Kidney tubule cell (primary cell): ENCODE results near the gene RAB3GAP1.
"Not testable (repeated sequence)": the region's sequence is repeated elsewhere in the genome, so short reads cannot be mapped to it uniquely, and the experiment has no call there.

ENCODE experiments used
- DNase-seq: peaks from one replicate; pipeline ENCODE4 v3.0.0-alpha.2; 2018; ENCODE audit warnings: low spot score

Gene RAB3GAP1

DNA sequence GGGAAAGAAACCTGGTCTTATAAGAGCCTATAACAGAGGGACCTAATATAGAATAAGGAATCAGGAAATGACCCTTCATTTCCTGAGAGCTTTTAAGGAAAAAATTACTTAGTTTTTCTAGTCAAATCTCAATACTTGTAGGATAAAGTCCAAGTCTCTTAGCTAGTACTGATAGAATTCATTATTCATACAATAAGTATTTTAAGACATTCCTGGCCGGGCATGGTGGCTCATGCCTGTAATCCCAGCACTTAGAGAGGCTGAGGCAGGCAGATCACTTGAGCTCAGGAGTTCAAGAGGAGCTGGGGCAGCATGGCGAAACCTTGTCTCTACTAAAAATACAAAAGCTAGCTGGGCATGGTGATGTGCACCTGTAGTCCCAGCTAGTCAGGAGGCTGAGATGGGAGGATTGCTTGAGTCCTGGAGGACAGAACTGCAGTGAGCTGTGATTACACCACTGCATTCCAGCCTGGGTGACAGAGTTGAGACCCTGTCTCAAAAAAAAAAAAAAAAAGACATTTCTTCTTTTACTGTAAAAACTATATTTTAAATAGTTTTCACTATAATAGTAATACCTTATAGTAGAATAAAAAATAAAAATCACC lies 3.2 kb downstream of the RAB3GAP1 start:
- DNase-seq = peak; percentile 71

DNA sequence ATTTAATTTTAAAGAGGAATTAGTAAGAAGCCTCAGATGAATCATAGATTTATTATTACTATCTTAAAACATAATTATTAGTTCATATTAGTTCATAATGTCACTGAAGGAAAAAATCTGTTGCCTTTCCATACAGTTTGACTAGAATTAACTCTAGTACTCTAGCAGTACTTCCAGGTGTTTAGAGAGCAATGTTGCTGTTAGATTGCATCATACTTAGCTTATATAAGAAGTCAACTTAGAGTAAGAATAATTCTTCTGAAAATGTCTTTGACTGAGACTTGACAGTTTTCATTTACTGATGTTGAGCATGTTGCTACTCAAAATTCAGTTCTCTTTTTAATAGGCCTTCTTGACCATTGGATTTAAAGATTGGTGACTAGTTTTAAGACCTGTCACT lies 4.7 kb downstream of the RAB3GAP1 start:
- no peak for DNase-seq

DNA sequence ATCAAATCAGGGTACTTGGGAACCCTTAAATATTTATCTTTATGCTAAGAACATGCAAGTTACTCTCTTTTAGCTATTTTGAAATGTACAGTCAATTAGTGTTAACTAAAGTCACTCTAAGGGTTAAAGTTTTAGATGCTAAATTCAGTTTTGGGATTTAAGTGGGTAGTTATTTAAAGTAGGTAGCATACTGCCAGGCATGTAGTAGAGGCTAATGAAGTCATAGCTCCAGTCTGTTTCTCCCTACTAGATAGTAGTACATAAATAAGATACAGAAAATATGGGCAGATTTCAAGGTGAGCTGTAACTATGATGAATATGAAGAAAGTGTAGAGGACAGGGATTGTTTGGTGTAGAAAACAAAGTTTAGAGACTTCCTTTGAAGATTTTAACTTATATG lies 7.5 kb downstream of the RAB3GAP1 start:
- DNase-seq = no peak

DNA sequence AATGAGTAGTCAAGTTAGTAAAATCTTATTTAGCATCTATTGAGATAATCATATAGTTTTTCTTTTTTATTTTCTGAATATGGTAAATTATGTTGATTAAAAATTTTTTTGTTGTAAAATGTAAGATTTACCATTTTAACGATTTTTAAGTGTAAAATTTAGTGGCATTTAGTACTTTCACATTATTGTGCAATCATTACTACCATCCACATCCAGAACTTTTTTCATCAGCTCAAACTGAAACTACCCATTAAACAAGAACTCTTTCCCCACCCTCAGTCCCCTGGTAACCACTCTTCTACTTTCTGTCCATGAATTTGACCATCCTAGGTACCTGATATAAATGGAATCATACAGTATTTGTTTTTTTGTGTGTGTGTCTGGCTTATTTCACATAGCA lies 11.1 kb downstream of the RAB3GAP1 start:
- no peak for DNase-seq

DNA sequence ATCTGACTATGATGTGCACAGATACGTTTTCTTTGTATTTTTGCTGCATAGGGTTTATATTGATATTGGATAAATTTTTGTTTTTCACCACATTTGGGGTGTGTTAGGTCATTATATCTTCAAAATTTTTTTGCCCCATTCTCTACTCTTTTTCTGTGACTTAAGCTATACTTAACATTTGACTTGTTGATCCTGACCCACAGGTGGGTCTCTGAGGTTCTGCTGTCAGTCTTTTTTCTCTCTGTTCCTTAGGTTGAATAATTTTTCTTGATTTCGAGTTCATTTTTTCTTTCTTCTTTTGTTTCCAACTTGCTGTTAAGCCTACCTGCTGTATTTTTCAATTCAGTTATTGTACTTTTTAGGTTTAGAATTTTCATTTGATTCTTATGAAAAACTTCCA lies 12.1 kb downstream of the RAB3GAP1 start:
- DNase-seq = no peak

DNA sequence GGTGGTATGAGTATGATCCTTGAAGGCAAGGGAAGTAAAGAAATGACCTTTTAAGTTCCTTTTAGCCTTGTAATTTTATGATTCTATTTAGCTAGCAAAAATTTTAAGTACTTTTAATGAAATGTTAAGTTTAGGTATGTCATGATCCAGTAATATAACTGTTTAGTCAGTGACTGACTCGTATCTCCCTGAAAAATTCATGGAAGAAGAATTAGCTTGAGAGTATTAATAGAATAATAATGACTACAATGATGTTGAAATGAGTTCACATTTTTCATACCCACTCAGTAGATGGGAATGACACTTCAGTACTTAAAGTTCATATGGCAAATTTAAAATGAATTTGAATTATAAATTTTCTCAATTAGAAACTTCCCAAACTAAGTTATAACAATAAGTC lies 14.6 kb downstream of the RAB3GAP1 start:
- peak; percentile 23 for DNase-seq

DNA sequence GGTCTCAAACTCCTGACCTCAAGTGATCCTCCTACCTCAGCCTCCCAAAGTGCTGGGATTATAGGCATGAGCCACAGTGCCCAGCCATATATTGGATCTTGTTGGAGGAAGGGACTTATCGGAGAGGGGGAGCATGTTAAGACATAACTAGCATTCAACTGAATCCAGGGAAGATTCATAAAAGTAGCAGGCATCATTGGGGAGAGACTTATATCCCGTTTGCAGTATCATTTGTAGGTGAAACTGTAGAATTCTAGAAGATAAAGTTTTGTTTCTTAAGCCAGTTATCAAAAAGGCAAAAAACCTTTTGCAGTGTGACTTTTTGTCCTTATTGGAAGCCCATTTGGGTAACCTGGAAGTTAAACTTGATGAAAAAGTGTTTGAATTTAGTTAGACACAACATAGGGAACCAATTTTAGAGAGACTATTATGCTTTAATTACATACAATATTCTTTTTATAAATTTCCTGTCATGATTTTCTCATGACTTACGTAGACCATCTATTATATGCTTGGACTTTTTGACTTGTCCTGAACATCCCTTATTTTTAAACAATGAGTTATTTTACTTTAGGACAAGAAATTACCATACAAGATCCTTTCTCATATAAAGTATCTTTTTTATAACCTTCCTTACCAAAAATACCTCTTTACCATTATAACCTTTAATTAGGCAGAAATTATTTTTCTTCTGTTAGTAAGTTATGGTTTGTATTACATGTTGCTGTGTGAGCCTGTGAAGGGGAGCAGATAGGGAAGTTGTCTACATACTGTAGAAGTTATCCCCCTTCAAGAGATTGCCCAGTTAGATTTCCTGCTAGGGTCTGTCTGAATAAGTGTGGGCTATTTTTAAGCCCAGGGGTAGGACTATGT lies 20.3 kb downstream of the RAB3GAP1 start:
- peak; percentile 11 for DNase-seq

DNA sequence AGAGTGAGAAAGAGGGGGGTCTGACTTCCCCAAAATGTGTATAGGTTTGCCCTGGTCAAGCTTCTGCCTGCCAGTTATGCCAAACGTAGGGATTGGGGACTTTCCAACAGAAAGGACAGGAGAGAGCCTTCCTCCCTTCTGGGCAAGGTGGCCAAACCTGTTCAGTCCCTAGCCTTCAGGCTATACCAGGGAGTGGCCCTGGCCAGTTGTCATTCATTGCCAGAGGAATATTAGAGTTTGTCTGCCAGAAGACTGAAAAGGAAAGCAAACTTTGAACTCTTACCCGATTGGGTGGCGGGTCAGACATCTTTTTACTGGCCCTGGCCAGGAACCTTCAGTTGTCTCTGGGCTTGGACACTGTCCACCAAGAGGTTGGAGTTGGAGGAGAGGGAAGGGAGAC lies 22.1 kb downstream of the RAB3GAP1 start:
- peak; percentile 3 for DNase-seq

DNA sequence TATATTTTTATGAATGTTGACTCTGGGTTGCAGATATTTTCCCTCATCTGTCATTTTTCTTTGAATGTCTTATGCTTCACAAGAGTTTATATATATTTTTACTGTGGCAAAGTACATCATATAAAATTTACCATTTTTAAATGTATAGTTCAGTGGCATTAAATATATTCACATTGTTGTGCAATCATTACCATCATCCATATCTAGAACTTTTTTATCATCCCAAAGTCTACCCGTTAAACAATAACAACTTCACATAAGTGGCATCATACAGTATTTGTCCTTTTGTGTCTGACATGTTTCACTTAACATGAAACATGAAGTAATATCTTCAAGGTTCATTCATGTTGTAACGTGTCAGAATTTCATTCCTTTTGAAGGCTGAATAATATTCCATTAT lies 24.5 kb downstream of the RAB3GAP1 start:
- DNase-seq = no peak

DNA sequence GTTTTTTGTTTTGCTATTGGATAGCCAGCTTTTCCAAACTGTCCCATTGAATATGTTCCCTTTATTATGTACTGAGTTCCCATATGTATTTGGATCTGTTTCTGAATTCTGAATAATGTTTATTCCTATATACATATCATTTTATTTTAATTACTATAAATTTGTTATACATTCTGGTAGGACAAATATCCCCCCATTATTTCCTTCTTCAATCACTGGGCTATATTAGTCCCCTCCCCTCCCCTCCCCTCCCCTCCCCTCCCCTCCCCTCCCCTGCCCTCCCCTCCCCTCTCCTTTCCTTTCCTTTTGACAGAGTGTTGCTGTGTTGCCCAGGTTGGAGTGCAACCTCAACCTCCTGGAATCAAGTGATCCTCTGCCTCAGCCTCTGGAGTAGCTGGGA lies 26.3 kb downstream of the RAB3GAP1 start:
- no peak for DNase-seq

DNA sequence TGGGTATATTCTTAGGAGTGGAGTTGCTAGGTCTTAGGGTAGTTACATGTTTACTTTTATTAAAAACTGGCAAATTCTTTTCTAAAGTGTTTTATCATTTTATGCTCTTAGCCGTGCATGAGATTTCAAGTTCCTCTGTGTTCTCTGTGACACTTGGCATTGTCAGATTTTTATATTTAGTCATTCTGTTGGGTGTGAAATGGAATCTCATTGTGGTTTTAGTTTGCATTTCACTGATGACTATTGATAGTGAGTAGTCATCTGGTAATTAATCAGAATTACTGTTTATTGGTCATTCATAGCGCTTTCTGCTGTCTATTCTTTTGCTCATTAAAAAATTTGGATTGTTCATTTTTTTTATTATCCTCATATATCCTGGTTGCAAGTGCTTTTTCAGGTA lies 34.1 kb downstream of the RAB3GAP1 start:
- DNase-seq = no peak

DNA sequence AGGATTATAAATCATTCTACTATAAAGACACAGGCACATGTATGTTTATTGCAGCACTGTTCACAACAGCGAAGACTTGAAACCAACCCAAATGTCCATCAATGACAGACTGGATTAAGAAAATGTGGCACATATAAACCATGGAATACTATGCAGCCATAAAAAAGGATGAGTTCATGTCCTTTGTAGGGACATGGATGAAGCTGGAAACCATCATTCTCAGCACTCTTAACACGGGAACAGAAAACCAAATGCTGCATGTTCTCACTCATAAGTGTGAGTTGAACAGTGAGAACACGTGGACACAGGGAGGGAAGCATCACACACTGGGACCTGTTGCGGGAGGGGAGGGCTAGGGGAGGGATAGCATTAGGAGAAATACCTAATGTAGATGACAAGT lies 37.5 kb downstream of the RAB3GAP1 start:
- DNase-seq = not testable (repeated sequence)

DNA sequence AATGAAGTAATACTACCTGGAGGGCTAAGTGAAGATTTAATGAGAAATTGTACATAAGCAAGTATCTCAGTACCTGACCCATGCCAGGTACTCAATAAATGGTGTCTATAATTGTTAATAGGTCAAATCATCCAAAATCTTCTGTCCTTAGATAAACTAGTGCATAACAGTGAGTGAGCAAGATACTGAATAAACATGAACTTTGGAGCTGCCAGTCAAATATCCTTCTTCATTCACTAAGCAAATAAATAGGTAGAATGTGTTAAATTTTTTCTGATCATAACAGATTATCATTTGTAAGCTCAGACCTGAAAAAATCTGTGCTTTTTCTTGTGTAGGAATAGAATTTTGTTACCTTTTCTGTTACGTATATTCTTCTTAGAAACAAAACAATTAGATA lies 39.6 kb downstream of the RAB3GAP1 start:
- DNase-seq = no peak

DNA sequence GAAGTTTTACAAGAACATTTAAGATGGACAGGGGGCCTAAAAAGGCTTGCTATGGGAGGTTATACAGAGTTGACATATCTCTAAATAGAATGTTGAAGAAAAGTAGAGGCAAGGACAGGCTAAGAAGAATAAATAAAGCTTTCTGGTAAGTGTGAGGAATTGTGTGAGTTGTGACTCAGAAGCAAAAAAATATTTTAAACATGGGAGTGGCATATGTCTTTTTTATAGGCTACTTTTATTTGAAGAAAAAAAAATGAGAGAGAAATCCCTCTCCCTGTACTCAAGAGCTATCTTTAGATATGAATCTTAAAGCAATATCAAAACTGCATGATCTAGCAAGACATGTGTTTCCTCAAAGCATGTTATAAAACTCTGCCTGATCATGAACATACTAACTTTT lies 41.1 kb downstream of the RAB3GAP1 start:
- DNase-seq = no peak

DNA sequence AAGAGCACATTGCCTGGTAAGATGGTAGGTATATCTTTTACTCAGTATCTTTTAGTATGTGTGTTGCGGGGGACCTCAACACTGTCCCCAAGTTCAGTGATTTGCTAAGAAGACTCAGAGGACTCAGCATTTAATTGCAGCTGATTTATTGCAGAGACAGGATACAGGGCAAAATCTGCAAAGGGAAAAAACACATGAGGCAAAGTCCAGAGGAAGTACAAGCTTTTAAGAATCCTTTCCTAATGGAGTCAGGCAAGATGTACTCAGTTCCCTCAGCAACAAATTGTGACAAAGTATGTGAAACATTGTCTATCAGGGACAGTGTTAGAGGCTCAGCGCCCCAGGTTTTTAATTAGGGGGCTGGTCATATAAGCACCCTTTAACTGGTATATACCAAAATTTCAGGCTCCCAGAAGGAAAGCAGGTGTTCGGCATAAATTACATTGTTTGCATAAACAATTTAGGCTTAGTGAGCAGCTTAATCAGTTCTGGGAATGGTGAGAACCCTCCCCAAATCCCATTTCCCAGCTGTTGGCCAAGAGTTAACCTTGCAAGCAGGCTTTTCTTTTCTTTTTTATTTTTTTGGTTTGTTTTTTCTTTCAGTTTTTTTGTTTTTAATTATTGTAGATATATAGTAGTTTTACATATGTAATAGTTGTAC lies 41.7 kb downstream of the RAB3GAP1 start:
- DNase-seq = no peak

DNA sequence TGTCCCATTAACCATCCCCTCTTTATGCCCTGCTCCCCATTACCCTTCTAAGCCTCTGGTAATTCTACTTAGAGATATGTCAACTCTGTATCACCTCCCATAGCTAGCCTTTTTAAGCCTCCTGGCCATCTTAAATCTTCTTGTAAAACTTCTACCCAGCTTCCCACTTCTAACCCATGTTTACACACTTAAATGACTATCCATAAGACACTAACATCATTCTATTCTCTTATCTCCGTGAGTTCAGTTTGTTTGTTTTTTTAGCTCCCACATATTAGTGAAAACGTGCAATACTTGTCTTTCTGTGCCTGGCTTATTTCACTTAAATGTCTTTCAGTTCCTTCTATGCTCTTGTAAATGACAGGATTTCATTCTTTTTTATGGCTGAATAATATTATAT lies 42.4 kb downstream of the RAB3GAP1 start:
- no peak for DNase-seq

DNA sequence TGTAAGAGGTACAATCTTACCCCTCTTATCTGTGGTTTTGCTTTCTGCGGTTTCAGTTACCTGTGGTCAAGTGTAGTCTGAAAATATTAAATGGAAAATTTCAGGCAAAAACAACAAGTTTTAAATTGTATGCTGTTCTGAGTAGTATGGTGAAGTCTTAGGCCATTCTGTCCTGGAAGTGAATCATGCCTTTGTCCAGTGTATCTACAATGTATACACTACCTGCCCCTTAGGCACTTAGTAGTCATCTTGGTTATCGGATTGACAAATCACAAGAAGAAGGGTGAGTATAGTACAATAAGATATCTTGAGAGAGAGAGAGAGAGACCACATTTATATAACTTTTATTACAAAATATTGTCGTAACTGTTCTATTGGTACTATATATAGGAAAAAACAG lies 43.5 kb downstream of the RAB3GAP1 start:
- DNase-seq = no peak

DNA sequence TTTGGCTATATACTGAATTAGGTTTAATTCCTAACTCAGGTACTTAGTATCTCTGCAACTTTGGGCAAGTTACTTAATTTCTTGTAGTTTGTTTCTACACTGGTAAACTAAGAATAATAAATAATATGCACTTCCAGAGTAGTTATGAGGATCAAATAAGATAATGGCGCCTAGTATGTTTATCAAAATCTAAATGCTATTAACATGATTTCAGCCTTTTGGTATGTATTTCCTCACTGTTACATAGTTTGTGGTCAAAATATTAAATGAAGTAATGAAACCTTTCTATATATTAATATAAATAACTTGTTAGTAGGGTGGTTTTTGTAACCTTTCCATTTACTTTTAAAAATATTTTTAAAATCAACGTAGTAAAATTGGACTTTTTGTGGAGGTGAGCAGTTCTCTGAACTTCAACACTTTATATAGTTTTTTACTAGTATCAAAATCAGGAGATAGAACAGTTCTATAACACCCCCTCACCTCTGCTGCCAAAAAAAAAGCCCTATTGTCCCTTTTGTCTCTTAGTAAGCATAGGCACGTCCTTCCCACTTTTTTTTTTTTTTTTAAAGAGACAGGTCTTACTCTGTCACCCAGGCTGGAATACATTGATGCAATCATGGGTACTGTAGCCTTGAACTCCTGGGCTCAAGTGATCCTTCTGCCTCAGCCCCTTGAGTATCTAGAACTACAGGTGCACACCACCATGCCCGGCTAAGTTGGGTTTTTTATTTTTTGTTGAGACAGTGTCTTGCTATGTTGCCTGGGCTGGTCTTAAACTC lies 44.8 kb downstream of the RAB3GAP1 start:
- DNase-seq = no peak

DNA sequence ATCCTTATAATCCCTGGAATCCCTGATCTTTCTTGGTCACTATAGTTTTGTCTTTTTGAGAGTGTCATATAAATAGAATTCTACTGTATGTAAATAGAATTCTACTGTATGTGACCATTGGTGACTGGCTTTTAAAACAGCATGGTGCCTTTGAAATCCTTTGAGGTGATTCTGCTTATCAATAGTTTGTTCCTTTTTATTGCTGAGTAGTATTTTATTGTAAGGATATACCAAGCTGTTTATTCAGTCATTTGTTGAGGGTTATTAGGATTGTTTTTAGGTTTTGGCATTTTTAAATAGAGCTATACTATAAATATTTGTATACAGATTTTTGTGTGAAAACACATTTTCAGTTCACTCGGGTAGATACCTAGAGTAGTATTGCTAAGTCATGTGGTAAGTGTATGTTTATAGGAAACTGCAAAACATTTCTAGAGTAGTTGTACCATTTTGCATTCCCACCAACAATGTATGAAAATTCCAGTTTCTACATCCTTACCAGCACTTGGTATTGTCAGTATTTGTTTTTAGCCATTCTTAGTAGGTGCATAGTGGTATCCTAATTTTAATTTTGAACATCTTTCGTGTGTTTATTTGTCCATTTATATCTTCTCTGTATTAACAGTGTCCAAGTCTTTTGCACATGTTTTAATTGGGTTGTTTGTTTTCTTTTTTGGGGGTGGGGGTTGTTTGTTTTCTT lies 45.6 kb downstream of the RAB3GAP1 start:
- DNase-seq = no peak

DNA sequence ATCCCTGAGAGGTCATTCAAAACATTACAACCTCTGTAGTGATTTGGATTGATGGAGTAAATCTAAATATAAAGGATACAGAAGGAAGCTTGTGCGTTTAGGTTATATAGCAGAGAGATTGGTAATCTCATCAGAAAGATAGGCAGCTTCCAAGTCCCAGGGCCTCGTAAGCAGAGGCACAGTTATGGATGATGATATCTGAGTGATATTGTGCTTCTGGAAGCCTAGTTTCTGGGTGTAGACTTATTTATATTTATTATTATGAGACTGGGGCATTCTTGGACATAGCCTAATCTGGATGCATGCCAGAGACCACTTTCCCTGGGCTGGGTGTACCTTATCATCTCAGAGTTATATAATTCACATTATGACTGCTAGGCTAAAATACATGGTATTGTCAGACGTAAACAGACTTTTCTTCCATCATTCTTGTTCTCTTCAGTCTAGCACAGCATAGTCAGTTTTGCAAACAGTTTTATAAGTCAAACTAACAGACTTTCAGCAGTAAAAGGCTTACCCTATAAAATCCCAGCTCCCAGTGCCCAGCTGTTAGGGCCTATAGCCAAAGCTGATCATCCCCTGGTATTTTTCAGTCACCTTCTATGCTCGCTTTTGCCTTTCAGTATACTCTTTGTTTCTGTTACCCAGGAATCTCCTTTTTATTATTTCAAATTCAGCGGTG lies 47.9 kb downstream of the RAB3GAP1 start:
- no peak for DNase-seq

DNA sequence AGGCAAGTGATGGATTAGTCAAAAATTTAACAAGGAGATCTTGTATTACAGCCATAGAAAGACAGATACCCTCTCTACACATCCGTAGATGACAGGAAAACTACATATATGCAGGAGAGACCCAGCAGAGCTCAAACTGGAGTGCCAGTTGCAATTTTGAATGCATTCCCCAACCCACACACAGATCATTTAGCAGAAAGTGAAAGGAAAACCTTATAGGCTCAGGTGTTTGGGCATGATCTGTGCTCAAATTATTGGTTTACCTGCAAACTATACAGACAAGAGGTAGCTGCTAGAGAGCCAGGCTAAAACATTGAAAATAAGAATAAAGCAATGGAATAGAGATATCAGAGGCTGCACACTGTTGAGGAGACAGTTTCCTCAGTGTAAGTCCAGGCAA lies 51.8 kb downstream of the RAB3GAP1 start:
- no peak for DNase-seq
